GM12878 (cell line): Measurements from ENCODE around the gene EPS8. TPM values are rescaled to one million over a fixed set of nuclear protein-coding genes. Genes with fewer than 3 reads are reported as not detected.

Experiments used
- ATAC-seq: fragments of 200-7000 bp; cut with Tn5 transposase; 3 replicates; pipeline ENCODE4 v1.9.1; 2020; ENCODE audit warnings: mild to moderate bottlenecking, moderate library complexity
- BruUV-seq: library from RNA; stranded (reverse); fragments of 400-500 nt; replicated peaks from 2 replicates; lab custom pipeline; 2021; lab: Mats Ljungman, UMichigan
- CTCF ChIA-PET: fragments of 300-600 bp; sonication (Branson Sonifier 250); formaldehyde crosslinking; extraction: SDS; loops from one replicate; lab custom pipeline; 2021; ENCODE audit warnings: inconsistent platforms; lab: Yijun Ruan, JAX
- POLR2A ChIA-PET: fragments of 350-600 bp; formaldehyde crosslinking; extraction: SDS; loops from one replicate; lab custom pipeline; 2021; ENCODE audit warnings: inconsistent platforms; lab: Charles Lee
- RAD21 ChIA-PET: fragments of 300-600 bp; sonication (Branson Sonifier 250); formaldehyde crosslinking; loops from one replicate; lab custom pipeline; 2023; ENCODE audit warnings: antibody characterized with exemption; ENCODE audit not compliant: unreplicated experiment; lab: Charles Lee
- SMC1A ChIA-PET: fragments of 300-600 bp; sonication (Branson Sonifier 250); formaldehyde crosslinking; loops from one replicate; lab custom pipeline; 2023; ENCODE audit not compliant: unreplicated experiment, uncharacterized antibody; lab: Charles Lee
- DNase-seq: peaks from one replicate; pipeline ENCODE4 v3.0.0-alpha.2; 2011; ENCODE audit warnings: low read depth, low spot score
- FAIRE-seq: peaks from 3 replicates; lab custom pipeline; 2011; peaks lifted over from hg19 to GRCh38; lab: Jason Lieb, UNC
- H2AFZ ChIP-seq: 2 replicates; pipeline ENCODE4 v1.6.0; 2011; ENCODE audit warnings: low read depth, low read length, control low read depth; ENCODE audit not compliant: control insufficient read depth
- H3K27ac ChIP-seq: 2 replicates; pipeline ENCODE4 v1.5.1; 2011; ENCODE audit warnings: control low read depth; ENCODE audit not compliant: control insufficient read depth, insufficient read depth
- H3K27me3 ChIP-seq, 2 experiments: replicated peaks in 1 of 2; 2 replicates each; pipeline versions ENCODE4 v1.6.0 to v1.6.1; 2011; ENCODE audit warnings: low read length in 1 of 2; ENCODE audit not compliant: control insufficient read depth in 2 of 2, insufficient read depth in 2 of 2
- H3K36me3 ChIP-seq, 2 experiments: 2 replicates each; pipeline ENCODE4 v1.5.1; 2011; ENCODE audit warnings: low read length in 1 of 2; ENCODE audit not compliant: control insufficient read depth in 2 of 2, insufficient read depth in 2 of 2
- H3K4me1 ChIP-seq: 2 replicates; pipeline ENCODE4 v1.6.1; 2011; ENCODE audit warnings: mild to moderate bottlenecking, low read length, moderate library complexity, mixed read lengths; ENCODE audit not compliant: control insufficient read depth, insufficient read depth
- H3K4me2 ChIP-seq: 2 replicates; pipeline ENCODE4 v1.6.0; 2011; ENCODE audit warnings: control low read depth; ENCODE audit not compliant: control insufficient read depth, insufficient read depth
- H3K4me3 ChIP-seq: fragments of 200-600 bp; sonication (generic); 2 replicates; pipeline ENCODE4 v1.5.1; 2016
- H3K79me2 ChIP-seq: 2 replicates; pipeline ENCODE4 v1.6.0; 2011; ENCODE audit warnings: low read length; ENCODE audit not compliant: control insufficient read depth, insufficient read depth
- H3K9ac ChIP-seq: 2 replicates; pipeline ENCODE4 v1.8.0; 2011; ENCODE audit warnings: low read length, control low read depth, mixed read lengths; ENCODE audit not compliant: control insufficient read depth, insufficient read depth
- H3K9me3 ChIP-seq: replicated peaks from 3 replicates; pipeline ENCODE4 v1.5.1; 2011; ENCODE audit warnings: mild to moderate bottlenecking, low read length; ENCODE audit not compliant: control insufficient read depth, insufficient read depth
- H4K20me1 ChIP-seq: 2 replicates; pipeline ENCODE4 v1.6.0; 2011; ENCODE audit not compliant: control insufficient read depth, insufficient read depth
- CEBPB ChIP-seq, 2 experiments: fragments of 150-350 bp in 1 of 2; IDR thresholded peaks; 2 replicates each; pipeline ENCODE4 v1.6.1; 2012 to 2014; ENCODE audit warnings: low read depth in 2 of 2, low read length in 2 of 2, borderline replicate concordance in 1 of 2, inconsistent platforms in 1 of 2
- DPF2 ChIP-seq: fragments of 450-650 bp; IDR thresholded peaks from 2 replicates; pipeline ENCODE4 v1.6.1; 2017; ENCODE audit warnings: mild to moderate bottlenecking
- EP300 ChIP-seq, 2 experiments: fragments of 150-350 bp in 1 of 2; IDR thresholded peaks; 2 replicates each; pipeline ENCODE4 v1.6.1; 2011 to 2012; ENCODE audit warnings: low read depth in 2 of 2, low read length in 2 of 2, borderline replicate concordance in 1 of 2, improper control_type of control experiment in 1 of 2, inconsistent platforms in 1 of 2; ENCODE audit not compliant: control insufficient read depth in 1 of 2
- HDAC6 ChIP-seq: fragments of 200-600 bp; sonication (generic); IDR thresholded peaks from one replicate; pipeline ENCODE4 v1.8.0; 2017; ENCODE audit warnings: antibody characterized with exemption; ENCODE audit not compliant: unreplicated experiment
- MTA2 ChIP-seq: fragments of 450-650 bp; IDR thresholded peaks from 2 replicates; pipeline ENCODE4 v1.6.1; 2016; ENCODE audit warnings: low read depth, mild to moderate bottlenecking, moderate library complexity
- SIN3A ChIP-seq: IDR thresholded peaks from 2 replicates; pipeline ENCODE4 v1.6.1; 2012; ENCODE audit warnings: low read depth, low read length, improper control_type of control experiment
- SIX5 ChIP-seq: IDR thresholded peaks from 2 replicates; pipeline ENCODE4 v1.6.1; 2011; ENCODE audit warnings: mild to moderate bottlenecking, low read depth, low read length, moderate library complexity; ENCODE audit not compliant: severe bottlenecking
- TAF1 ChIP-seq: IDR thresholded peaks from 2 replicates; pipeline ENCODE4 v1.6.1; 2011; ENCODE audit warnings: mild to moderate bottlenecking, low read depth, low read length, borderline replicate concordance
- TCF3 ChIP-seq: IDR thresholded peaks from 2 replicates; pipeline ENCODE4 v1.6.1; 2012; ENCODE audit warnings: low read depth, mild to moderate bottlenecking, low read length, borderline replicate concordance; ENCODE audit not compliant: insufficient read depth
- WGBS: methylation state at CpG from one replicate; pipeline ENCODE4 v1.1.6; 2016; ENCODE audit warnings: low lambda C conversion rate; ENCODE audit not compliant: insufficient replicate concordance, insufficient coverage; ENCODE audit errors: missing lambda C conversion rate; 5-methylcytosine and 5-hydroxymethylcytosine counted together
- in situ Hi-C: fragments of 300-500 bp; cut with MboI; formaldehyde crosslinking; loops from 9 replicates; pipeline ENCODE4 v1.14.3; 2018; ENCODE audit warnings: mixed read lengths
- intact Hi-C: fragments of 100-400 bp; cut with micrococcal nuclease; formaldehyde crosslinking; loops from one replicate; pipeline ENCODE4 v1.14.2; 2022; ENCODE audit not compliant: unreplicated experiment
- polyA plus RNA-seq, 11 experiments: library from polyadenylated mRNA; depleted of rRNA in 4 of 11; unstranded in 6 of 11; stranded (reverse) in 5 of 11; fragments of >200 nt; fragmentation: Nextera tagmentation in 4 of 11; fragmentation: Illumina TruSeq in 1 of 11; extraction: Ambion mirVana in 4 of 11; extraction: Trizol in 1 of 11; gene quantifications; 1 replicate in 1 of 11; 2 replicates in 10 of 11; pipeline versions ENCODE4 v1.2.1 to v1.2.3, GENCODE V29; 2011 to 2016; ENCODE audit warnings: inconsistent platforms in 2 of 11, missing spikeins in 2 of 11, low read depth in 1 of 11
- total RNA-seq, 4 experiments: library from RNA; depleted of rRNA in 3 of 4; stranded (reverse); fragments of >200 nt in 3 of 4; fragmentation: Illumina TruSeq in 1 of 4; extraction: Trizol in 1 of 4; gene quantifications; 2 replicates each; pipeline versions ENCODE4 v1.2.1 to v1.2.3, GENCODE V29; 2013 to 2021

EPS8 gene
- total and polyA plus RNA-seq, 10 of the 15 experiments (the other 5 are each of a cell fraction or from before 2014, with no cell fraction given), result 1.3 to 127 (median 3.4) TPM

- intact Hi-C loops (no loop called here), in situ Hi-C loops (no loop called here)
- Histone ChIP-seq H3K9ac (no peak overlapping the region), H3K36me3 (no peaks in the 10 kb centered on the region), H3K79me2 (no peaks in the 10 kb centered on the region), H3K9me3 (no peaks in the 10 kb centered on the region), H2AFZ (no peak overlapping the region), H3K4me1 (no peaks in the 10 kb centered on the region), H3K4me2 (no peak overlapping the region), H3K4me3 (no peak overlapping the region), H3K27ac (no peak overlapping the region), H3K27me3 (no peaks in the 10 kb centered on the region), H4K20me1 (no peaks in the 10 kb centered on the region)
- 81% methylated on average over 2 of the region's 2 CpGs for WGBS
- ChIA-PET SMC1A (interaction anchor here (0.9 to 12.9 kb wide), 11 partner anchors 9 to 85 kb away, joined by 3 to 213 read pairs (median 4); no protein-coding TSS in a partner anchor), POLR2A (interaction anchor here (0.6 to 2.1 kb wide), 3 partner anchors 12 to 108 kb away, joined by 3 to 10 read pairs (median 8); no protein-coding TSS in a partner anchor), CTCF (interaction anchor here (0.8 to 1.8 kb wide), 8 partner anchors 9 to 66 kb away, joined by 3 to 5 read pairs (median 4); no protein-coding TSS in a partner anchor), RAD21 (interaction anchor here (1.3 to 2.9 kb wide), 7 partner anchors 12 to 132 kb away, joined by 3 to 20 read pairs (median 6); no protein-coding TSS in a partner anchor)
- no TSS peak for BruUV-seq
- no peak for DNase-seq
- TF ChIP-seq HDAC6 (no peak), SIN3A (no peak), EP300 (IDR thresholded peaks at IDR 0.05; ENCODE audit: borderline replicate concordance in 1 of 2, control insufficient read depth in 1 of 2, low read depth in 2 of 2, low read length in 2 of 2) (no peak), TCF3 (no peak), SIX5 (no peak), CEBPB (IDR thresholded peaks at IDR 0.05; ENCODE audit: borderline replicate concordance in 1 of 2, low read depth in 2 of 2, low read length in 2 of 2) (no peak), DPF2 (no peak), MTA2 (no peak), TAF1 (no peak)
- FAIRE-seq, result no peak
- peak; percentile 10; the same call in 1 of the 3 replicates for ATAC-seq
Measured at GRCh38 chr12:15719230-15719629, 70.0 kb downstream of the EPS8 start.
